ENCODE results near the gene RBM22. TPM values are rescaled to one million over a fixed set of nuclear protein-coding genes. Genes with fewer than 3 reads are reported as not detected.

The RBM22 gene
- total RNA-seq, 4 donors from 2014 or later, result 24.7 to 41.6 (median 33.2) TPM

GRCh38 chr5:150734579-150735384 is 33.9 kb upstream of the RBM22 start:
- Histone ChIP-seq H3K4me3 (no peak overlapping the region), H3K27me3 (no peaks in the 10 kb centered on the region), H3K27ac (peak overlapping the region in 2 of 4 donors; percentile 13 to 47), H3K4me1 (no peaks in the 10 kb centered on the region), H3K9me3 (peaks cover 0 to 4% (median 0%) of the 10 kb centered on the region in 4 donors), H3K36me3 (peaks cover 3 to 69% (median 17%) of the 10 kb centered on the region in 3 donors)
- peak in 1 of 2 donors; percentile 33 for DNase-seq (ENCODE audit: low spot score in 2 of 2)
- peak in 1 of 2 donors; percentile 50 for TF ChIP-seq EP300 (IDR thresholded peaks at IDR 0.05)
- TF ChIP-seq POLR2A (IDR thresholded peaks at IDR 0.05), result no peak
- 89 to 93% methylated on average over 7 of the region's 7 CpGs for WGBS, 2 donors

DNA sequence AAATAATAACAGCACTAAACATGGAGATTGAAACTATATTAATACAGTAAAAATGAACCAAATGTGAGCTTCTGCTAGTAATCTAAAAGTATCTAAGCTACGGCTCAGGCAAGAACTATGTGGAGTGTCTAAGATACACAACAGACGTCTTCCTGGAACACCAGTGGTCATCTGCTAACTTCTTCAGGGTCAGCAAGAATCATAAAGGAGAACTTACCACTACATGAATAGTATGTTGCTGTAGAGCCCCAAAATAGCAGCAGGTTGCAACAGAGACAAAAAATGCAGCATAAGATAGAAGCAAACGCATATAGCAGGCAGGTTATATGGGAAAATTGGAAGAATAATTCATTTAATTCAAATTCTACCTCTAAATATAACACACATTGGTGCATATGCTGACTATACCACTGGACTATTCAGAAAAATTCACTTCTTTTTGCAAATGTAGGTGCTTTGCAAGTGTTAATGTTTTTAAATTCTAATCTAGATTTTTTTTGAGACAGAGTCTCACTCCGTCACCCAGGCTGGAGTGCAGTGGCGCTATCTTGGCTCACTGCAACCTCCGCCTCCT is 30.9 kb upstream of the RBM22 start:
- TF ChIP-seq CTCF (IDR thresholded peaks at IDR 0.05), result no peak
- TF ChIP-seq EP300 (IDR thresholded peaks at IDR 0.05), result peak in 1 of 2 donors; percentile 68
- peaks cover 3 to 88% (median 19%) of the 10 kb centered on the region in 3 donors for H3K36me3 ChIP-seq
- H3K9me3 ChIP-seq, result peaks cover 0 to 4% (median 0%) of the 10 kb centered on the region in 4 donors
- H3K27me3 ChIP-seq, result no peaks in the 10 kb centered on the region
- no peak overlapping the region for H3K4me3 ChIP-seq
- H3K27ac ChIP-seq, result peak overlapping the region in 2 of 4 donors; percentile 12 to 44
- 77 to 85% methylated on average over 6 of the region's 6 CpGs for WGBS, 2 donors
- peak in 1 of 2 donors; percentile 55 for DNase-seq (ENCODE audit: low spot score in 2 of 2)
- no peaks in the 10 kb centered on the region for H3K4me1 ChIP-seq

DNA sequence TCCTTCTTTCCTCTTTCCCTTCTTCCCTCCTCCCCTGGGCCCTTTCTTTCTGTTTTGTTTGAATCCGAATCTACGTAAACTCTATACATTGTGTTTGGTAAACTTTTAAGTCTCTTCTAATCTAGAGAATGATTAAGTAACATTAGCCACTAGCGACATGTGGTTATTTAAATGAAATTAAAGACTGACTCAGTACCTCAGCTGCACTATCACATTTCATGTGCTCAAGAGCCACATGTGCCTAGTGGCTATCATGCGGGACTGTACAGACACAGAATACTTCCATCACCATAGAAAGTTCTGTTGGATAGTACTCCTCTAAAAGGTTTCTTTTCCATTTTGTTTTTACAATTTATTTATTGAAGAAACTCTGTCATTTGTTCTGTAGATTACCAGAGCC is 29.0 kb upstream of the RBM22 start:
- H3K27ac ChIP-seq, result no peak overlapping the region
- H3K27me3 ChIP-seq, result no peaks in the 10 kb centered on the region
- peaks cover 3 to 94% (median 11%) of the 10 kb centered on the region in 3 donors for H3K36me3 ChIP-seq
- TF ChIP-seq CTCF (IDR thresholded peaks at IDR 0.05), result no peak
- TF ChIP-seq POLR2A (IDR thresholded peaks at IDR 0.05), result no peak
- no peak for TF ChIP-seq EP300 (IDR thresholded peaks at IDR 0.05)
- no peaks in the 10 kb centered on the region for H3K4me1 ChIP-seq
- H3K9me3 ChIP-seq, result no peaks in the 10 kb centered on the region
- no peak for DNase-seq (ENCODE audit: low spot score in 2 of 2)
- no peak overlapping the region for H3K4me3 ChIP-seq
- WGBS, 2 donors, result 94 to 96% methylated on average over 4 of the region's 4 CpGs

DNA sequence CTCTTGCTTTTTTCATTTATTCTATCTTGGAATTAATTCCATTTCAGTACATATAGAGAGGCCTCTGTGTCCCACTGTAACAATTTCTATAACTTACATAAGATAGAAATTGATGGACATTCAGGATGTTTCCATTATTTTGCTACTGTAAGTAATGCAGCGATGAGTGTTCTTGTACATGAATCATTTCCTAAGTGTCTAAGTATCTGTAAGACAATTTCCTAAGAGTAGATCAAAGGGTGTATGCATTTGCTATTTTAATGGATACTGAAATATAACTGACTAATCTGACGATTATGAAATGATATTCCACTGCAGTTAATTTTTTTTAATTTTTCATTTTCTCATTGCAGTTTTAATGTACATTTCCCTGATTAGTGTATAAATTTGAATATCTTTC is 23.0 kb upstream of the RBM22 start:
- Histone ChIP-seq H3K4me3 (no peak overlapping the region), H3K27me3 (no peaks in the 10 kb centered on the region), H3K27ac (no peak overlapping the region), H3K9me3 (no peaks in the 10 kb centered on the region), H3K36me3 (peaks cover 0 to 96% (median 19%) of the 10 kb centered on the region in 3 donors), H3K4me1 (no peaks in the 10 kb centered on the region)
- TF ChIP-seq EP300 (IDR thresholded peaks at IDR 0.05), result no peak
- TF ChIP-seq CTCF (IDR thresholded peaks at IDR 0.05), result no peak
- no peak for TF ChIP-seq POLR2A (IDR thresholded peaks at IDR 0.05)
- 87 to 90% methylated on average over 2 of the region's 2 CpGs for WGBS, 2 donors
- no peak for DNase-seq (ENCODE audit: low spot score in 2 of 2)

DNA sequence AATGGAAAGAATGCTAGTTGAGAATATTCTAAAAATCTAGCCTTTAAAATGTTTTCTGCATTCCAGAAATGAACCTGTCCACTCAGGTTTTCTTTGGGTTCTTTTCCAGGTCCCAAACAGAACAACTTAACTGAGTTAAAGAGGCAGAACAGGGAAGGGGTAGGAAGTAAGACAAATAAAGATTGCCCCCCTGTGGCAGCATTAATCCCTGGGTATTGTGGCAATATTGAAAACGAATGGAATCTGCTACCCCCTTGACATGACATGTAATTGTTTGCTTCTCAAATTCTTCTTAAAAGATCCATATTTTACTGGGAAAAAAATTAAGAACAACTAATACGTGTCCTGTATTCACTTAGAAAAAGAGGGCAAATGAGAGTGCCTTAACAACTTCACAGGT is 9.3 kb upstream of the RBM22 start:
- no peak overlapping the region for H3K27ac ChIP-seq
- H3K36me3 ChIP-seq, result peaks cover 4 to 75% (median 21%) of the 10 kb centered on the region in 3 donors
- 48 to 52% methylated on average over 2 of the region's 2 CpGs for WGBS, 2 donors
- no peaks in the 10 kb centered on the region for H3K4me1 ChIP-seq
- TF ChIP-seq CTCF (IDR thresholded peaks at IDR 0.05) (peak in 1 of 5 experiments; percentile 28), POLR2A (IDR thresholded peaks at IDR 0.05) (no peak)
- H3K9me3 ChIP-seq, result no peaks in the 10 kb centered on the region
- no peaks in the 10 kb centered on the region for H3K27me3 ChIP-seq
- no peak overlapping the region for H3K4me3 ChIP-seq
- no peak for DNase-seq (ENCODE audit: low spot score in 2 of 2)

Measured in tibial nerve (tissue), 4 donors.